Ishikawa (cell line): Measurements from ENCODE around the gene RHCE.

Experiments
- CEBPB ChIP-seq: IDR thresholded peaks from 2 replicates; pipeline ENCODE4 v1.6.1; 2012
- CREB1 ChIP-seq: IDR thresholded peaks from 2 replicates; pipeline ENCODE4 v1.6.1; 2012; ENCODE audit warnings: low read depth
- EGR1 ChIP-seq: IDR thresholded peaks from 2 replicates; pipeline ENCODE4 v1.6.1; 2012
- EP300 ChIP-seq: IDR thresholded peaks from 2 replicates; pipeline ENCODE4 v1.6.1; 2012; ENCODE audit warnings: borderline replicate concordance
- FOXM1 ChIP-seq: IDR thresholded peaks from 2 replicates; pipeline ENCODE4 v1.6.1; 2012; ENCODE audit warnings: low read depth, borderline replicate concordance
- NFIC ChIP-seq: IDR thresholded peaks from 2 replicates; pipeline ENCODE4 v1.6.1; 2012
- RAD21 ChIP-seq: IDR thresholded peaks from 2 replicates; pipeline ENCODE4 v1.6.1; 2012; ENCODE audit warnings: low read depth
- TAF1 ChIP-seq: IDR thresholded peaks from 2 replicates; pipeline ENCODE4 v1.6.1; 2012; ENCODE audit warnings: low read depth, mild to moderate bottlenecking
- TCF12 ChIP-seq: IDR thresholded peaks from 2 replicates; pipeline ENCODE4 v1.6.1; 2012; ENCODE audit warnings: low read depth
- TEAD4 ChIP-seq: IDR thresholded peaks from 2 replicates; pipeline ENCODE4 v1.6.1; 2012
- YY1 ChIP-seq: IDR thresholded peaks from 2 replicates; pipeline ENCODE4 v1.6.1; 2012; ENCODE audit warnings: low read depth
- ZBTB7A ChIP-seq: IDR thresholded peaks from 2 replicates; pipeline ENCODE4 v1.6.1; 2012; ENCODE audit warnings: low read depth
- TF ChIP-seq, protein P1 (sequence below): IDR thresholded peaks from 2 replicates; pipeline ENCODE4 v1.6.1; 2012
- TF ChIP-seq, protein P2 (sequence below): IDR thresholded peaks from 2 replicates; pipeline ENCODE4 v1.6.1; 2012
- TF ChIP-seq, protein P3 (sequence below): IDR thresholded peaks from 2 replicates; pipeline ENCODE4 v1.6.1; 2012; ENCODE audit warnings: low read depth, mild to moderate bottlenecking

Gene RHCE

DNA sequence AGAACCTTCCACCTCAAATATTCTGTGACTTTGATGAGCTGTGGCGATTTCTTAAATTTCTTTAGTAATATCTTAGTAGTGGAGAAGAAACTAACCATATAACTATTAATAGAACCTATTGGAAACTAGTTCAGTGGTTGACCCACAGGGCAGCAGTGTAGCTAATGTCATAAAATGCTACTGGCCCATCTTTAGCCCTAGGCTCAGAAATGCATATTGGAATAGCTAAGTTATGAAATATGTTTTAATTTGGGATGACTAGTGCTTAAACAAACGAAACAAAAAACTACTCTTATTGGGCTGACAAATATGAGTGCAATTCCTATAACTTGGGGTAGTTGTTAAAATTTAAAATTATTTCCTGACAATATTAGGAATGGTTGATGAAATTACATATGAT, 30.3 kb upstream of the RHCE start:
- no peak for TF ChIP-seq FOXM1

DNA sequence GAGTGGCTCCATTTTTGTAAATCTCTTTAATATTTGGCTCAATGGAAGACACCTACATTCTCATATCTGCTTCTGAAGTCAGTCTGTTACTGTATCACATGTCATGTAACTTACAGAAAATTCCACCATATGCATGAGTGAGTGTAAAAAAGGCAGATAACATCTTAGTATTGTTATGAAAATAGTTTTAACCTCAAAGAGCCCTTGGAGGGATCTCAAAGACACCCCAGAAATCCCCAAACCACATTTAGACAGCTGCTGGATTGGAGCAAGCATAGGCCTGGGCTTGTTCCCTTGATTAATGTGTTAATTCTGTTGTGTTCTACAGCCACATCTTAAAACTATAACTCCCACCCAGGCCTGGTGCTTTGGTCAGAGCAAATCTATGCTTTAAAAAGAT, 26.9 kb upstream of the RHCE start:
- no peak for TF ChIP-seq ZBTB7A
- no peak for TF ChIP-seq NFIC
- no peak for TF ChIP-seq RAD21
- TF ChIP-seq EP300 = no peak

DNA sequence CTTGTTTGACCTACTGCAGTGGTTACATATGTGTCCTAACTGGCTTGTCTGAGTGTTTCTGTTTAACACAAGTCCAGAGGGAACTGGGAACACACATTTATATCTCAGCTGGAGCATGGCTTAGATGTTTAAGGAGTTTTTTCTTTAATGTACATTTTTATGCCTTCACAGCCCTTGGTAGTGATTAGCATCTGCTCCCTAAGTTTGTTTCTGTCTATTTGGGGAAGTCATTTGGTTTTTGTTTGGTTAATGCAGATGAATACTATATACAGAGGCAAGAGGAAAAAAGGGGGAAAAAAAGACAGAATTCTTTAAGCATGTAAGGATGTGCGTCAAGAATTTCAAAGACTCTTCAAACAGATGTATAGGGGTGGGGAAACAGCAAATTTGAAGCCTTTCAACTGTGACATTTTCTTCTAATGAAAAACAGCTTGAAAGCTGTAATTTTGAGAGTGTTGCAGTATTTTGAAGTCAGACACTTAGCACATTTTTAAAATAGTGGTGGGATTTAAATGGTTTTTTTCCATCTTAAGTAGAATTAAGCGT, 25.4 kb upstream of the RHCE start:
- TF ChIP-seq, protein P1, sequence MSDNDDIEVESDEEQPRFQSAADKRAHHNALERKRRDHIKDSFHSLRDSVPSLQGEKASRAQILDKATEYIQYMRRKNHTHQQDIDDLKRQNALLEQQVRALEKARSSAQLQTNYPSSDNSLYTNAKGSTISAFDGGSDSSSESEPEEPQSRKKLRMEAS = no peak
- TF ChIP-seq, protein P2, sequence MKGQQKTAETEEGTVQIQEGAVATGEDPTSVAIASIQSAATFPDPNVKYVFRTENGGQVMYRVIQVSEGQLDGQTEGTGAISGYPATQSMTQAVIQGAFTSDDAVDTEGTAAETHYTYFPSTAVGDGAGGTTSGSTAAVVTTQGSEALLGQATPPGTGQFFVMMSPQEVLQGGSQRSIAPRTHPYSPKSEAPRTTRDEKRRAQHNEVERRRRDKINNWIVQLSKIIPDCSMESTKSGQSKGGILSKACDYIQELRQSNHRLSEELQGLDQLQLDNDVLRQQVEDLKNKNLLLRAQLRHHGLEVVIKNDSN = no peak
- TF ChIP-seq TCF12 (no peak), TAF1 (no peak), RAD21 (no peak), CREB1 (no peak), FOXM1 (no peak)

DNA sequence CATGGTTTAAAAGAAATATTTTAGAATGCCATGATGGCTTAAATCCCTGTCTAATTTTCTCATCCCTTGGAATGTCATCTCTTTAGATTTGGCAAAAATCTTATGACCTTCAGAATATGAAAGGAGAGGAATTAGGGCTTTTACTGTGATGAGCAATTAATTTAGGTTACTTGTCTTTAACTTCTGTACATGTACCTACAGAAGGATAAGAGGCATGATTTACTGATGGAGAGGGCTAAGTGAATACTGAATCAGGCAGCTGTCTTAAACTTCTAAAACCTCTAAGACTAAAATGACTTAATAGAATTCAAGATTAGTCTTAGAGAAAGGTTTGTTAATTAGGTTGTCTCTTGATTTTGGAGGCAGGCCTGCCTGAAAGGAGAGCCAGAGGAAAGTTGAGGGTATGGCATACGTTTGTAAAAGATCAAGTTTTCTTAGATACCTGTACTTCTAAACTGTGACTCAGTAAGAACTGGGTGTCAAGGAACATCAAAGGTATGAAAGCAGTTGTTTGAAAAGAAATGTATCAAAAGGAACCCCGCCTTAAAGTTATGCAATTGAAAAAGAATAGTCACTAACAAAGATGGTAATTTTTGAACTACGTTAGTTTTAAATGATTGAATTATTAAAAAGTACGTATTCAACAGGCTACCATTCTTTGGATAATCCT, 22.5 kb upstream of the RHCE start:
- no peak for TF ChIP-seq CEBPB
- no peak for TF ChIP-seq TAF1
- TF ChIP-seq FOXM1 = no peak
- TF ChIP-seq NFIC = no peak
- no peak for TF ChIP-seq CREB1
- TF ChIP-seq EP300 = no peak
- TF ChIP-seq, protein P2 = no peak
- TF ChIP-seq, protein P3, sequence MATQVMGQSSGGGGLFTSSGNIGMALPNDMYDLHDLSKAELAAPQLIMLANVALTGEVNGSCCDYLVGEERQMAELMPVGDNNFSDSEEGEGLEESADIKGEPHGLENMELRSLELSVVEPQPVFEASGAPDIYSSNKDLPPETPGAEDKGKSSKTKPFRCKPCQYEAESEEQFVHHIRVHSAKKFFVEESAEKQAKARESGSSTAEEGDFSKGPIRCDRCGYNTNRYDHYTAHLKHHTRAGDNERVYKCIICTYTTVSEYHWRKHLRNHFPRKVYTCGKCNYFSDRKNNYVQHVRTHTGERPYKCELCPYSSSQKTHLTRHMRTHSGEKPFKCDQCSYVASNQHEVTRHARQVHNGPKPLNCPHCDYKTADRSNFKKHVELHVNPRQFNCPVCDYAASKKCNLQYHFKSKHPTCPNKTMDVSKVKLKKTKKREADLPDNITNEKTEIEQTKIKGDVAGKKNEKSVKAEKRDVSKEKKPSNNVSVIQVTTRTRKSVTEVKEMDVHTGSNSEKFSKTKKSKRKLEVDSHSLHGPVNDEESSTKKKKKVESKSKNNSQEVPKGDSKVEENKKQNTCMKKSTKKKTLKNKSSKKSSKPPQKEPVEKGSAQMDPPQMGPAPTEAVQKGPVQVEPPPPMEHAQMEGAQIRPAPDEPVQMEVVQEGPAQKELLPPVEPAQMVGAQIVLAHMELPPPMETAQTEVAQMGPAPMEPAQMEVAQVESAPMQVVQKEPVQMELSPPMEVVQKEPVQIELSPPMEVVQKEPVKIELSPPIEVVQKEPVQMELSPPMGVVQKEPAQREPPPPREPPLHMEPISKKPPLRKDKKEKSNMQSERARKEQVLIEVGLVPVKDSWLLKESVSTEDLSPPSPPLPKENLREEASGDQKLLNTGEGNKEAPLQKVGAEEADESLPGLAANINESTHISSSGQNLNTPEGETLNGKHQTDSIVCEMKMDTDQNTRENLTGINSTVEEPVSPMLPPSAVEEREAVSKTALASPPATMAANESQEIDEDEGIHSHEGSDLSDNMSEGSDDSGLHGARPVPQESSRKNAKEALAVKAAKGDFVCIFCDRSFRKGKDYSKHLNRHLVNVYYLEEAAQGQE = no peak
- TF ChIP-seq YY1 = no peak
- TF ChIP-seq TEAD4 = no peak
- TF ChIP-seq RAD21 = no peak
- TF ChIP-seq EGR1 = no peak
- TF ChIP-seq, protein P1 = no peak

DNA sequence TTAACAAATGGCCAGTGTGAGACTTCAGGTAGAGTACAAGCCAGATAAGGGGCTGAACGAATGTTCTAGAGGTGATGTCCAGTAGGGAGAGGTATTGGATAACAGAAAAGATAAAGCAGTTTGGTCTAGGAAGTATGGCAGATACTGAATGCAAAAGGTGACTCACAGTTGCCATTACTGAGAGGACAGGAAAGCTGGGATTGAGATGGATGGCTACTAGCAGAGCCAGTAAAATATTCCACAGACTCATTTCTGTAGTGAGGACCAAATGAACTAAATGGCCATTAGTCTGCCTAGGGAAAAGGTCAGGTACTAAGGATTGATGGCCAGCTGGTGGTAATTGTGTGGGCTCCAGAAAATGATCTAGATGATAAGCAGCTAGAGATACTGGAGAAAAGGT, 21.6 kb upstream of the RHCE start:
- TF ChIP-seq FOXM1 (no peak), NFIC (no peak), TCF12 (no peak), YY1 (no peak), ZBTB7A (no peak), TAF1 (no peak), TEAD4 (no peak)
- TF ChIP-seq, protein P3 = no peak
- TF ChIP-seq, protein P1 = no peak

DNA sequence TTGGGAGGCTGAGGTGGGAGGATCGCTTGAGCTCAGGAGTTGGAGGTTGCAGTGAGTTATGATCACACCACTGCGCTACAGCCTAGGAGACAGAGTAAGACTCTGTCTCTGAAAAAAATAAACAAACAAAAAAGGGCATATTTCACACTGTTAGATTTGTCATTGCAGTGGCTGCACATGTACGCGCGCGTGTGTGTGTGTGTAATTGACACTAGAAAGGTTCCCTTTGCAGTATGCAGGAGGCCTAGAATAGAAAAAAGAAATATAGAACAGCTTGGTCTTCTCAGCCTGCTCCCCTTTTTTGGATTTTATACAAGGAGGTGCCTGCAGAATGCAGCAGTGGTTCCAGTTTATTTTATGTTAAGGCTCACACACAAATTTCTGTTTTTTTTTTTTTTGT, 18.7 kb upstream of the RHCE start:
- TF ChIP-seq ZBTB7A = no peak
- TF ChIP-seq, protein P2 = no peak
- TF ChIP-seq RAD21 = no peak
- TF ChIP-seq TAF1 = no peak
- TF ChIP-seq TEAD4 = no peak
- TF ChIP-seq TCF12 = no peak
- TF ChIP-seq, protein P3 = no peak
- no peak for TF ChIP-seq EGR1
- TF ChIP-seq CEBPB = no peak
- TF ChIP-seq YY1 = no peak
- TF ChIP-seq FOXM1 = no peak
